GM21825 (cell line): Measurements from ENCODE around the gene OR8S1.
"Not testable (repeated sequence)": the region's sequence is repeated elsewhere in the genome, so short reads cannot be mapped to it uniquely, and the experiment has no call there.

Experiments used
- ATAC-seq: cut with Tn5 transposase; IDR thresholded peaks from one replicate; pipeline ENCODE4 v1.9.1; 2021; ENCODE audit warnings: mild to moderate bottlenecking, moderate library complexity; ENCODE audit not compliant: unreplicated experiment

The OR8S1 gene

DNA sequence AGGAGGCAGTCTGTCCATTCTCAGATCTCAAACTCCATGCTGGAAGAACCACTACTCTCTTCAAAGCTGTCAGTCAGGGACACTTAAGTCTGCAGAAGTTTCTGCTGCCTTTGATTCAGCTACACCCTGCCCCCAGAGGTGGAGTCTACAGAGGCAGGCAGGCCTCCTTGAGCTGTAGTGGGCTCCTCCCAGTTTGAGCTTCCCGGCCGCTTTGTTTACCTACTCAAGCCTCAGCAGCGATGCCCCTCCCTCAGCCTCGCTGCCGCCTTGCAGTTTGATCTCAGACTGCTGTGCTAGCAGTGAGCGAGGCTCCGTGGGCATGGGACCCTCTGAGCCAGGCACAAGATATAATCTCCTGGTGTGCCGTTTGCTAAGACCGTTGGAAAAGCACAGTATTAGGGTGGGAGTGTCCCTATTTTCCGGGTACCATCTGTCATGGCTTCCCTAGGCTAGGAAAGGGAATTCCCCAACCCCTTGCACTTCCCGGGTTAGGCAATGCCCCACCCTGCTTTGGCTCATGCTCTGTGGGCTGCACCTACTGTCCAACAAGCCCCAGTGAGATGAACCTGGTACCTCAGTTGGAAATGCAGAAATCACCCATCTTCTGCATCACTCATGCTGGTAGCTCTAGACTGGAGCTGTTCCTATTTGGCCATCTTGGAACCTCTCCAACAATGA, 28.4 kb downstream of the OR8S1 start:
- ATAC-seq, result not testable (repeated sequence)

DNA sequence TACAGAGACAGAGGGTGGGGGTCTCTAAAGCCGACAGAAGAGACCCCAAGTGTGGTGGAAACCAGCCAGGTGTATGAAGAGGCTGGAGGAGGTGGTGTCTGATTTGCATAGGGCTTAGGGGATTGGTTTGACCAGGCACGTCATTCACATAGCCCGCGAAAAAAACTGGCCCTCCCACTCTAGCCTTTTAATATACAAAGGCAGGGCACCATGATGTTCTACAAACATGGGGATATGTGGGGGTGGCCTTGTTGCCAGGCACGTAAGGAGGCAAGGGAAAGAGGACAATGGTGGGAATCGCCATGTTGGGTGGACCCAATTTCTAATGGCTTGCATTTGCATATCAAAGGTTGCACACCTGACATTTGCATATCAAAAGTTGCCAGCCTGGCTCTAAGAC, 31.2 kb downstream of the OR8S1 start:
- ATAC-seq, result no peak

DNA sequence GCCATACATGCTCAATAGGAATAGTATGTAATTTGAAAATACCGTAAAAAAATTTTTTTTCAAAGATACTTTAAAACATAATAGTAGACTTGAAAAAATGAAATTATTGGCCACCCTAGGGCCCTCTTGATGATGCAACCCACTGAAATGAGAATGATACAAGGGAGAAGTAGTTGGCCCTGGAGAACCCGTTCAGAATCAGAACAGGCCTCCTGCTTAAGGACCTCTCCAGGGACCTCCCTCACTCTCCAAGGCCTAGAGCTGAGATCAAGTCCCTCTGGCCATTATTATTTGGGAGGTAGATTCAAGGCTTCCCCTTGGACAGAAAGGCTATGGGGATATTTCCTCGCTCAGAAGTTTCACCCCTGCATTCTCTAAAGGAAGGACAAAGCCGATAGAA, 32.5 kb downstream of the OR8S1 start:
- ATAC-seq, result no peak

DNA sequence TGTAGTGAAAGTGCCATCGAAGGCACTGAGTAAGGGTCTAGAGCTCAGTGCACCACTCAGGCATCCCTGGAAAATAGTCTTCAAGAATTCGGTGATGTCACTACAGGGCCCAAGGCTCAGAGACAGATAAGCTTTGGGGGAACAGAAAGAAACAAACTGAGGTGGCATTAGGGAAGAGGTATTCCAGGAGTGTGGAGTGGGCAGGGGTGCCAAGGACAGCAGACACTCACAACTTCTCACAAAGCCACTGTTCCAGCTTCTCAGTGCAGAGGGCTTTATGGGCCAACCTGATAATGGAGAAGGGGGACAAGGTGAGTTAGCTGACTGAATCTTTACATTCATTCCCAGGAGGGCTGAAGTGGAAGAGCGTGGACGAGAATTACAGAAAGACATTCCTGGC, 42.3 kb downstream of the OR8S1 start:
- ATAC-seq, result no peak

DNA sequence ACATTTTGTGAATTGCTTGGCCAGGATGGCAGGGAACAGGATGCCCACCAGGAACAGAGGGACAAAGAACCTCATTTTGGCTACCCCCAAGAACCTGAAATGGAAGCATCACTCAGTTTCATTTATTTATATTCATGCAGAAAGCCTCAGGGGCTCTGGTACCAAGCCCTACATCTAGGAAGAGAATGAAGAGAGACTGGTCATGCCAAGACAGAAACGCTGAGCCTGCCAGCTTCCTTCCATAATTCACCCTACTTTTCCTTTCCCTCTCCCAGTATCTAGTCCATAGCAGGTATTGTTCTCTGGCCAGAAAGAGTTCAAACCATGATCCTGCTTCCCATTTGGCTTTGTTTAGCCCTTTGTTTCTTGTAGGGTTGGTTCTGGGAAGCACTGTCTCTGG, 44.5 kb downstream of the OR8S1 start, which contains the start of gene LALBA:
TSS of gene LALBA (minus strand) at position 101 of the 400 bp plus-strand sequence. CDS start at position 75, 26 bp downstream.
- no peak for ATAC-seq

DNA sequence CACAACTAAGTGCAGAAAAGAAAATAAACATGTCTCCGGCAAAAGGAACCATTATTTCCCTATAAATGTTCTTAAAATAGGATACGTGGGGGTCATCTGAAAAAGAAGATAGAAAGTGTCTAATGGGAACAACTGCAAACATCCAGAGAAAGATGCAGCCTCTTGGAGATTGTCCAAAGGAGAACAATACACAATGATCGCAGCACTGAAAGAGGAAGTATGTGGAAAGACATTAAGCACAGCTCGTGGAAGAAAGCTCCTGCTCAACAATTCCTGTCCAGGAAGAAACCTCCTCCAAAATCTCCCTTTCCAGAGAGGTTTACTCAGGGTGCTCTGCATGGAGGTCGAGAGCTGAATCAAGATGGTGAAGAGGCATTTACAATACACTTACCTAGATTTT, 46.9 kb downstream of the OR8S1 start:
- ATAC-seq, result no peak
